ENCODE results near the gene TNFSF12.
"Not testable (repeated sequence)": the region's sequence is repeated elsewhere in the genome, so short reads cannot be mapped to it uniquely, and the experiment has no call there.

TNFSF12 gene

DNA sequence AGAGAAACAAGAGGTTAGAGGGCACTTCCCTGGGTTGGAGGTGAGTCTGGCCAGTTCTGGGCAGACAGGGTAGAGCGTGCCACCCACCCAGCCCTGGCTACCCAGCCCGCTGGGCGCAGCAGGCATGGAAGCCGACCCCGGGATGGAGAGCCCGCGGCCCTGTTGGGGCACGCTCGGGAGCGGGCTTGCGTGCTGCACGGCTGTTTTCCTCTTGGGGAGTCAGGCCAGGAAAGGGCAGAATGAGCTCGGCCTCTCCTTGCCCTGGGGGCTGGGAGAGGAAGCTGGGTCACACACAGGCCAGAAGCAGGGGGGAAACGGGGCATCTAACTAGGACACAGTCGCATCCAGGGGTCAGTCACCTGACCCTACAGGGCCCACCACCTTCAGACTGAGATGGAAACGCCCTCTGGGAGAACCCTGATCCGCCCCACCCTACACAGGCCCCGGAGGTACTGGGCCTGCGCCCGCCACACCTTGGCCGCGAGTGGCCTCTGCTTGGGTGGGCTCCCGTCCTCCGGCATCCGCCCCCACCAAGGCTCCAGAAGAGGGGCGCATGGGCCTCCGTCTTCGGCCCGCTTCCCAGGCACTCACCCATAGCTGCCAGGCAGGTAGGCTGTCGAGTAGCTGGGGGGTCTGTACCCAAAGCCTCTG lies 39.8 kb downstream of the TNFSF12 start:
- no peak for DNase-seq

DNA sequence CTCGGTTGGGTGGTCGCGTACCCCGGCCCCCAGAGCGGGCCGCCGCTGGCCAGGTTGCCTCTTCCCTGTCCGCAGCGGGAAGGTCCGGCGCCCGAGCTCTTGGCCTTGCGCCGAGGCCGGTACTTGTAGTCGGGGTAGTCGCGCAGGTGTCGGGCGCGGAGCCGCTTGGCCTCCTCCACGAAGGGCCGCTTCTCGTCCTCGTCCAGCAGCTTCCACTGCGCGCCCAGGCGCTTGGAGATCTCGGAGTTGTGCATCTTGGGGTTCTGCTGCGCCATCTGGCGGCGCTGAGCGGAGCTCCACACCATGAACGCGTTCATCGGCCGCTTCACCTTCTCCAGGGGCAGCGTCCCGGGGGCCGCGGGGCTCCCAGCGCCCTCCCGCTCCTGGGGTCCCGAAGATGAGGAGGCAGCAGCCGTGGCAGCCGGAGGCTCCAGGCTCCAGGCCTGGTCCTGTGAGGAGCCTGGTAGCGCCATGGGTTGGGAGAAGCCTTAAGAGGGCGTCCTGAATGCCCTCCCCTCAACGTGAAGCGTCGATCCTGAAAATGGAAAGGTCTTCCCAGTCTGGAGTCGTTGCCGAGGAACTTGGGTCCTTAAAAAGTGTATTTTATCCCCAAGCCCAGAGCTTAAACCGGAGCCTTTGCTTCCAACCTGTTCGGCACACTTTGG lies 40.5 kb downstream of the TNFSF12 start:
- DNase-seq: peak; percentile 41 to 56

DNA sequence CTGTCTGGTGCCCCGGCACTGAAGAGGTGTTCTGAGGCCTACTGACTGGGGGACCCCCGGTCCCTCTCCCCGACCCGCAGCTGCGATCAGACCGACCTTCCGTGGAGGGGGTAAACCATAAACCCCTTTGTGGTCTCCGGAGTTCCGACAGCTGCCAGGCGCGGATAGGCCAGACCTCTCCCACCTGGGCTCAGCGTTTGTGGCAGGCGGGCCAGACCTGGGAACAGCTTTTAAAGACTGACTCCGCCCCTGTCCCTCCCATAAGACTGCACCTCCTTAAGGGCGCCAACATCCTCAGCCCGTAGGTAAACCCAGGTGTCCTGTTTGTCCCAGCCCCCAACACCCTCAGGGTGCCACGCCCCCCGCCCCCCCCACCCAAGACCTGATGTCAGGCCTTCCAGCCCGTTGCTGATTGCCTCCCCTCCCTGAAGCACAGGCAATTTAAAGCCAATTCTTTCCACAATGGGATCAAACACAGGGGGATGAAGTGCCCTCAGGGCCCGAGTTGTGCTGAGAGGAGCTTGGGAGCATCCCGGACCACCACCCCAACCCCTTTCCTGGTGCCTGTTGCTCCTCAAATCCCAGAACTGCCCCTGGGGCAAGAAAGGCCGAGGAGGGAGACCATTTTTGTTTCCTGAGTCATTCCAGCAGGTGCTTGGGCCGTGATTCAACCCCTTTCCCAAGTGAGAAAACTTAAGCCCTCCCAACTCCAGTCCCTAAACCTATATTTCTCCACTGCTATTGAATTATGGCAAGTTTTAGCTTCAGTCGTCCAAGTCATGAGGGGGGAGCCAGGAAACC lies 41.2 kb downstream of the TNFSF12 start, which contains the start of gene SOX15:
Gene SOX15 (minus strand): TSS at position 204 of the 801 bp plus-strand sequence. CDS start 418 bp downstream, outside the sequence.
- no peak for DNase-seq

DNA sequence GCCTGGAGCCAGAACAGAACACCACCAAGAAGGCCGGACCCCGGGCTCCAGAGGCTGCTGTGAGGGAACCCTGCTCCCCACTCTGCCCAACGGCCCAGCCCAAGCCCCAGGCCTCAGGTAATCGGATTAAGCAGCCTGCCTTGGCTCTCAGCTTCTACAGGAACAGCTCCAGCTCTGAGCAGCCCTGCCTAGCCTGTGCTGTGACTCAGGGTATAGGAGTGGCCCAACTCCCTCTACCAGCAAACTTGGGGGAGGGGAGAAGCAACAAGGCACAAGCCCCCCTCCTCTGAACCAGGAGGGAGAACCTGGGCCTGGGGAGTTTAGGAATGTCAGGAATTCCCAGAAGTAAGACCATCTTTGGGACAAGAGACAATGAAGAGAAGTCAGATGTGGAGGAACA lies 41.9 kb downstream of the TNFSF12 start:
- no peak for DNase-seq

DNA sequence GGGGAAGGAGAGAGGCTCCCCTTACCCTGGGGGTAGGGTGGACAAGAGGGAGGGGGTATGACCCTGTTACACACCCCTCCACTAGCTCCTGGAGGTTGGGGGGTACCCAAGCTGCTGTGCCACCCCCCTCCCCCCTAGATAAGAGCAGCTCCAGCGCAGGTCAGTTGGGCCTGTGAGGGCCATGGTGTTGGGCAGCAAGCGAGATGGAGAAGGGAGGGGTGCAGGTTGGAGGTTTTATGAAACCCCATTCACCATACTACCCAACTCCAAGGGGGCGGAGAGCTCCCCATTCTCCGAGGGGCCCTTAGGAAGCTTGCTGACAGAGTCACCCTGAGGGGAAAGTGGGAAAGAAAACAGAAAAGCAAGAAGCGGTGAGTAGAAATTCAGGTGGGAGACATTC lies 42.7 kb downstream of the TNFSF12 start:
- DNase-seq: no peak

DNA sequence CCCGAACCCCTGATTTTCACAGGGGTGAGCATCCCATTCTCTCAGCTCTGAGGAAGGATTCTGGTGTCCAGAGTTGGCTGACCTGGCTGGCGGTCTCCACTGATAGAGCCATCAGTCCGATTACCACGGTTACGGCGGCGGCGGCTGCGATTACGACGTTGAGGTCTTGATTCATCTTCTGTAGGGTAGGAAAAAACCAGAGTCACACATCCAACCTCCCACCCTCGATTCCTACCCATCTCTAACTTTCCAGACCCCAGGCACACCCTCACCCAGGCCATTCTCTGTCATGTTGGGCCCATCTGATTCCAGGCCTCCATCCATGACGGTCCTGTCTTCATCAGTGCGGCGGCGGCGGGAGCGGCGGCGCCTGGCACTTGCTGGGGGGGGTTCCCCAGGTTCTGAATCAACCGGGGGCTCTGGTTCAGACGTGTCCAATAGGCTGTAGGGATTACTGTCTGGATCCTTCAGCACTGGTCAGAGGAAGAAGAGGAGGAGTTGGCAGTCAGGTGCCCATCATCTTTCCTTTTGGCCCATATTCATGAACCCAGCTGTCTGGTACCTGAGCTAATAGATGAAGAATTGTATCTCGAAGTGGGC lies 43.7 kb downstream of the TNFSF12 start:
- no peak for DNase-seq

DNA sequence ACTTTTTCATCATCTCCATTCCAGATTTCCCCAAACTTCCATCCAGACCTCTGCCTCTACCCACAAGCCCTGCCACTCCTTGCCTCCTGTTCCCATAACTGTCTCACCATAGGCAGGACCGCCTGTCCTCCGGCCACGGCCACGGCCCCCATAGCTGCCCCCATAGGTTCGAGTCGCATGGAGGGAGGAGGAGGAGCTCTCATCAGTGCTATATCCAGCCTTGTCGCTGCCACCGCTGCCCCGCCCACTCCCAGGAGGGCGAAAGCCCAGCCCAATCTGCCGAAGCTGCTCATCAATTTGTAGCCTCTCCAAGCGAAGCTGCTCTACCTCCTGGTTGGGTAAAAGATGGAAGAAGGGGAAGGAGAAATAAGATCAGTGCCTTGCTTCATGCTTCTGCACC lies 44.4 kb downstream of the TNFSF12 start:
- no peak for DNase-seq

DNA sequence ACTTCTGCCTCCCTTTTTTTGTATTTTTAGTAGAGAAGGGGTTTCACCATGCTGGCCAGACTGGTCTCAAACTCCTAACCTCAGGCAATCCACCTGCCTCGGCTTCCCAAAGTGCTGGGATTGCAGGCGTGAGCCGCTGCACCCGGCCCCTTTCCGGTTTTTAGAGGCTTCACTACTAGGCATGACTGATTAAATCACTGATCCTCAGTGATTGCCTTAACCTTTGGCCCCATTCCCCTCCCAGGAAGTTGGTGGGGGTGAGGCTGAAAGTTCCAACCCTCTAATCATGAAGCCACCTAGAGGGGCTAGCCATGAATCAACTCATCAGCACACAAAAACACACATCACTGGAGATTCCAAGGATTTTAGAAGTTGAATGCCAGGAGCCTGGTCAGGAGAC lies 48.7 kb downstream of the TNFSF12 start:
- not testable (repeated sequence) for DNase-seq

DNA sequence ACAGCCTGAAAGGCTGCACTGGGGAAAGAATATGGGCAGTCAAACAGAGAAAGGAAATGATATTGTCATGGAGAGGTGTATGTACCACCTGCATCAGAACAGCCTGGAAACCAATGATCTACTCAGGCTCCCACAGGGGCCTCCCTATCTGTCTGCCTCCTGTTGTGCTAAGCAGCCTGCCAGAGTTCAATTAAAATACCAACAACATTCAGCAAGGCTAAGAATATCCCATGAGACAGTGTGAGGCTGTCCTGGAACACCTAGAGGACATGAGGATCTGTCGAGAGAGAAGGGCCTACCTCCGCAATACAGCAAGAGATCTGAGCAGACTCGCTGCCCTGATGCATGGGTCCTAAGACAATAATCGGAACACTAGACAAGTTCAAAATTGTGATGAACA lies 57.4 kb downstream of the TNFSF12 start:
- no peak for DNase-seq

All from bone marrow (tissue), 2 donors.